HG02943 (cell line): ENCODE measurements around the gene KDM4B.
A peak's percentile ranks its signal among the peaks of the same experiment; 100 is the strongest.
"Not testable (repeated sequence)": the region's sequence is repeated elsewhere in the genome, so short reads cannot be mapped to it uniquely, and the experiment has no call there.

Source experiments
- ATAC-seq: cut with Tn5 transposase; IDR thresholded peaks from one replicate; pipeline ENCODE4 v1.9.1; 2021; ENCODE audit warnings: mild to moderate bottlenecking, low read depth, moderate library complexity; ENCODE audit not compliant: unreplicated experiment

The KDM4B gene

GRCh38 chr19:4966591-4966990 lies 2.3 kb upstream of the KDM4B start:
- no peak for ATAC-seq

- no peak for ATAC-seq
These were observed 1.0 kb upstream of the KDM4B start for GRCh38 chr19:4967738-4968461.

GRCh38 chr19:4969292-4969771 lies 419 bp downstream of the KDM4B start:
- ATAC-seq: peak; percentile 7

DNA sequence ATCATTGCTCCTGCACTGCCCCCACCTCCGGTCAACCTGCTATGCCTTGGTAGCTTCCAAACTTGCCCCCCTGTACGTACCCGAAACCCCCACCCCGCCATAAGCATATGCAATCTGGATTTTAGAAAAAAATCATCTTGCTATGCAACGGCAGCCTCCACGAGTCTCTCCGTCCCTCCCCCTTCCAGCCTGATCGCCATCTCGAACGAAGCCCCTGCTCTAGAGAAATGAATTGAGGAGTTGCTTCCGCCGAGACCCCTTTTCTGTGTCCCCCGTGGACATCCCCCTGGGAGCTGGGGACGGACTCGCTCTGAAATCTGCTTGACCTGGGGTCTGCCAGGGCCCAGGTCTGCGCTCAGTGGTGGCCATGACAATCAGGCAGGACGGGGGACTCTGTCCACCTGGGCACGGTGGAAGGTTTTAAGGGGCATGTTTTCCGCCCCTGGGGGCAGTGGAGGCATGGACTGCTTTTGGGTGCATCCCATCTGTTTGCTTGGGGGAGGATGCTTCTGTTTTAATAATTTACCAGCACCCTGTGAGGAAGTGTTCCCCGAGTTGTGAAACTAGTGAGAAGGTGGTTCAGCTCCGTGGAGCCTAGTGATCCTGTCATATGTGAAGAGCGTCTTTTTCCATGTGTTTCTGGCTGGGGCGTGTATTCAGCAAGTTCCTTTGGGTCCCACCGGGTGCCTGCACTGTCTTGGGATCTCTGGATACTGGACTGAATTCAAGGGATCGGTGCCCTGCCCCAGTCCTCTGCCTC lies 1.0 kb downstream of the KDM4B start:
- ATAC-seq: no peak

DNA sequence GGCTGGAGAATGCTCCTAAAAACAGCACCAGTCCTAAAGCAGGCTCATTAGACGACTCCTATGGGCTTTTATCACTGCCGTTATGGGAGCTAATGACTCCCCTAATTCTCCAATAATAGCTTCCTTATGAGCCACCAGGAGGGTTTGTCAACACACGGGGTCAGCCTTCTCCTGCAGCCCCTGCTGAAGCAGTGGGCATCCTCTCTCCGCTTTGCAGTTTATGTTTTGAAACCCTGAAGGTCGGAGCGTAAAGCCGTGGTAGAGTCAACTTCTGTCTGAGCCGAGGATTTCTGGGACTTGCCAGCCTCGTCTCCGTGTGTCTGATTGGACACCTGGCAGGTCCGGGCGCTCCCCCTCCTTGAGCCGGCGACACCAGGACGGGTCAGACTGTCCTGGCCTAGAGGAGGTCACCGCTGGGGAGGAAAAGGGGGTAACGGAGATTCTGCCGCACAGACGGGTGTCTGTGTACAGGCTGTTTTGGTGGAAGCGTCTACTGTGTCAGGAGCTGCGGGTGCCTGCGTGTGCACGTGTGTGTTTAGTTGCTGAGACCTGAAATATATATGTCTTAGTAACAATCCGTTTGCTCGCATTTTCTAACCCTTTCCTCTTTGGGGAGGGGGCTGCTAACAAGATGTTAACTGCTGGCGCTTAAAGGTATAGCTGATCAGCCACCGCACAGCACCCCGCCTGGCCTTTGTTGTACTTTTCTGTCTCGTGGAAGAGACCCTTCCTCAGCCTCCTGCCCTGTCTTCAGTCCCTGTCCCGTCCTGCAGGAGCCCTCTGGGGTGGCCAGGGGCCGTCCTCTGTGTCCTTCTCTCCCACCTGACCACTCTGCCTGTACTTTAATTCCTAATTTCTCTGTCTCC lies 1.9 kb downstream of the KDM4B start:
- no peak for ATAC-seq

GRCh38 chr19:4971424-4971793 lies 2.5 kb downstream of the KDM4B start:
- ATAC-seq: no peak

DNA sequence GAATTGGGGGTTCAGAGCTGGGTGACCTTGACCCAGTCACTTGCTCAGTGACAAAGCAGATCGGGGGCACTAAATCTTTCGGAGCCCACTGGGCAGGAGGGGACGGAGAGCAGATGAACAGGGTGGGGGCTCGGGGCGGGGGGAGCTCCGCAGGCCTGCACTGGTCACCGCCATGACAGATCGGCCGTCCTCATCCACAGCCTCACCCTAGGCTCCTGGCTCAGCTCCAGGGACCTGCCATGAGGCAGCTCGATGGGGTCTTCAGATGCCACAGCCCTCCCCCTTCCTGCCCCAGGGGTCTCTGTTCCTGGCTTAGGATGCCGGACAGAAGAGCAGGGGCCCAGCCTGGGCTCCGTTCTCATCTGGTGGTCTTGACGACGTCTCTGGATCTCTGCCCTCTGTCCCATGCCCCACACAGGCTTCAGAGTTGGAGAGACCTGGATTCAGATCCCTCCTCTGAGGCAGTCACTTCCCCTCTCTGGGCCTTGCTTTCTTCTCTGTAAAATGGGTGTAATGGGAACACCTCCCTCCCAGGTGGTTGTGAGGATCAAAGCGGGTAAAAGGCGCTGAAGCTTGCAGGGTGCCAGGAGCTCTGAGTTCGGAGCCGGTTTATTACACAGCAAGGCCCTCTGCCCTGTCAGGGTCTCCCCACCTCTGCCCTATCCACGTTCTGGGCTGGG lies 3.0 kb downstream of the KDM4B start:
- ATAC-seq: no peak

GRCh38 chr19:4972509-4973230 lies 3.8 kb downstream of the KDM4B start:
- no peak for ATAC-seq

GRCh38 chr19:4974880-4975469 lies 6.1 kb downstream of the KDM4B start:
- no peak for ATAC-seq

DNA sequence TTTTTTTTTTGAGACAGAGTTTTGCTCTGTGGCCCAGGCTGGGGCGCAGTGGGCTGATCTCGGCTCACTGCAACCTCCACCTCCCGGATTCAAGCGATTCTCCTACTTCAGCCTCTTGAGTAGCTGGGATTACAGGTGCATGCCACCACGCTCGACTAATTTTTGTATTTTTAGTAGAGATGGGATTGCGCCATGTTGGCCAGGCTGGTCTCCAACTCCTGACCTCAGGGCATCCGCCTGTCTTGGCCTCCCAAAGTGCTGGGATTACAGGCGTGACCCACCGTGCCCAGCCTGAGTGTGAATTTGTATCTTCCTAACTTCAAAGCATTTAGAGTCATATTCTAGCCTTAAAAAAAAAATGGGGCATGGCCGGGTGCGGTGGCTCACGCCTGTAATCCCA lies 6.7 kb downstream of the KDM4B start:
- ATAC-seq: not testable (repeated sequence)

DNA sequence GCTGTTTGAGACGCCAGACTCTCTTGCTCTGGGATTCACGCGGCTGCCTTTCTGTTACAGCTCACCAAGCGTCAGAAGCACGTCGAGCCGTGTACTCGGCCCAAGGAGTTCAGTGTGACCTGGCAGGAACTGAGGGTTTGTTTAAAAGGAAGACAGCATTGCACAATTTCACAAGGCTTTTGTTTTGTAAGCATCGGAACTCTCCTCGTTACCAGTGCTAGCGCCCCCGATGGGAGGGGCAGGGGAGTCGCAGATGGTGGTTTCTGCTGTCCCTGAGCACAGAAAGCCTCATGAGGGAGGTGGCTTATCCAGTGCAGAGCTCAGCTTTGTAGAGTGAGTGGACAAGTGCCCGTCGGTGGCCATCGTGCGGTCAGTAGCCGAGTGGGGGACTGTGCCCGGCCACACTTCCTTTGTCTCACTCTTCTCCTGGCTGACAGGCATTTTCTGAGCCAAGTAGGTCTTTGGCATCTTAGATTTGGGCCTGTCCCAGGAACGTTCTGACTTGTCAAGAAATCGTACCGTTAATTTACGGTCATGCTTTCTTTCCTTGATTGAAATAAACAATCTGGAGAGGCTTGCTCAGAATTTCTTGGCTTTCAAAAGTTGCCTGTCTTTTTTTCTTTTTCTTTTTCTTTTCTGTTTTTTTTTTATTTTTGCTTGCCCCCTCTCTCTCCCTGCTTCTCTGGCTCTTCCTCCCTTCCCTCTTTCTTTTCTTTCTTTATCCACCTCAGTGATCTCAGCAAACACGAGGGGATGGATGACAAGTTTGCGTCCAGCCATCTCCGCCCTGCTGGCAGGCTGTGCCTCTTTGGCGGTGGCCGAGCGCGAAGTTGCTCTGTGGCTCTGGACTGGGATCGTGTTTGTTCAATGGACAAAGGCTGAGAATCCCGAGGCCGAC lies 7.7 kb downstream of the KDM4B start:
- ATAC-seq: no peak

- ATAC-seq: no peak
These were observed 8.6 kb downstream of the KDM4B start for GRCh38 chr19:4977299-4978174.

DNA sequence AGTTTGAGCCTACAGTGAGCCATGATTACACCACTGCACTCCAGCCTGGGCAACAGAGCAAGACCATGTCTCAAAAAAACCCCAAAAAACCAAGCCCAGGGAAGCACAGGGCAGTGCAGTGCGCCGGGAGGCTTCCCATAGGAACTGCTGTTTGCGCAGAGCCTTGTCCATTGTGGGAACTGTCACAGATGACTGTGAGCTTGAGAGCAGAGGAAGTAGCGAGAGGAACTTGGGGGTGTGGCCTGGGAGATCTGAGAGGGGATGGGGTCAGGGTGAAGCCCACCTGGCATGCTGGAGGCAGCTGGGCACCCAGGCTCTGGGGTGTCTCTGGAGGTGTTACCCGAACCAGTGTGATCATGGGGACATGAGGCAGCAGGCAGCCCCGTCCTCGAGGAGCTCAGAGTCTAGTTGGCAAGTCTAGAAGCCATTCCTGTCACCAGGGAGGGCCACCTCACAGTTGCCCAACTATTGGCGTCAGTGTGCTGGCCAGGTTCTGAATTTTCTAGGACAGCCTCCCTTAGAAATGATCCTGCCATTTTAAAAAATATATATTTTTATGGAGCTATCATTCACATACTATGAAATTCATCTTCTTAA lies 10.4 kb downstream of the KDM4B start:
- ATAC-seq: no peak

- no peak for ATAC-seq
These were observed 11.2 kb downstream of the KDM4B start for GRCh38 chr19:4980067-4980466.

DNA sequence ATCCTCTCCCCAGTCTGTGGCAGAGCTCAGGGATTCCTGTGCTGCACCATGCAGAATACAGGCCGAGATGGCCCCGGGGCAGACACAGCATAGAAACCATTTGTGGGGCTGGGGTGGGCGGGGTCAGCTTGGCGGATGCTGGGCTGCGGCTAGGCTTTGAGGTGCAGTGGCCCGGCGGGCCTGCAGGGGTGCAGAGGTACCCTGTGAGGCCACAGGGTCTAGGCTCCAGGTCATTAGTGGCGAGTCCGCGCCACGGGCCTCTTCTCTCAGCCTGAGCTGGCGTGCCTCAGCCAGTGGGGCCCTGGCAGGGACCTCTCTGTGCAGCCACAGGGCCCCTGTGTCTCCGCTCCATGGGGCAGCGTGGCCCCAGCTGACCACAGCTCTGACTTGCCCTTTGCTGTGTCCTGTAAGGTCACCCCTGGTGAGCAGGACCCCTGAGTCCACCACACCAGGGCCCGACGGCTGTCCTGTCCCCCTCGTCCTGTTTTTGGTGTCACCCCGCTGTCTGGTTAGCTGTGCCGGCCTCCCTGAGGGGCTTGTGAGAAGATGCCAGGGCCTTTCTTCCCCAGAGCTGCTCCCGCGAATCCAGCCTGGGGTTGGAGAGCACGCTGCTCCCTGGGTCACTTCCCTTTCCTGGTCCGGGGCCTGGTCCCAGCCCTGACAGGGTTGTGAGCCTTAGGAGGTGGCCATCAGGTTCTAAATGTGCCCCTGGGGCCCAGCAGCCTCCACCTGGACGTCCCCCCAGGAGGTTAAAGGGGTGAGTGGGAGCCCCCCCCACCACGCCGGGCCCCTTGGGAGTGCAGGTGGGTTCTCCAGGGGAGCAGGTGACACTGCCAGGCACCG lies 12.1 kb downstream of the KDM4B start:
- no peak for ATAC-seq

- ATAC-seq: no peak
These were observed 12.7 kb downstream of the KDM4B start for GRCh38 chr19:4981681-4981958.
